Parathyroid adenoma (tissue), 2 donors: ENCODE data around the gene WNT7B.

ENCODE experiments used
- H2AFZ ChIP-seq: fragments of 300-600 bp; sonication (generic); one replicate; pipeline ENCODE4 v1.7.0; 2017; ENCODE audit warnings: antibody characterized with exemption, mild to moderate bottlenecking
- H3K27ac ChIP-seq: fragments of 300-600 bp; sonication (generic); one replicate; pipeline ENCODE4 v1.7.0; 2017
- H3K27me3 ChIP-seq: fragments of 300-600 bp; sonication (generic); one replicate; pipeline ENCODE4 v1.7.0; 2017; ENCODE audit warnings: low read length; ENCODE audit not compliant: control insufficient read depth, insufficient read depth
- H3K36me3 ChIP-seq: fragments of 300-600 bp; sonication (generic); one replicate; pipeline ENCODE4 v1.7.0; 2017; ENCODE audit warnings: low read length; ENCODE audit not compliant: control insufficient read depth, insufficient read depth
- H3K4me1 ChIP-seq: fragments of 300-600 bp; sonication (generic); one replicate; pipeline ENCODE4 v1.7.0; 2017; ENCODE audit warnings: control low read depth
- H3K4me2 ChIP-seq: fragments of 300-600 bp; sonication (generic); one replicate; pipeline ENCODE4 v1.7.0; 2017; ENCODE audit warnings: low read length
- H3K4me3 ChIP-seq: fragments of 300-600 bp; sonication (generic); one replicate; pipeline ENCODE4 v1.7.0; 2017; ENCODE audit warnings: low read depth, low read length
- H3K79me2 ChIP-seq: fragments of 300-600 bp; sonication (generic); one replicate; pipeline ENCODE4 v1.7.0; 2017; ENCODE audit warnings: control low read depth
- H3K9ac ChIP-seq: fragments of 300-600 bp; sonication (generic); one replicate; pipeline ENCODE4 v1.7.0; 2017; ENCODE audit warnings: mild to moderate bottlenecking
- H3K9me3 ChIP-seq: fragments of 300-600 bp; sonication (generic); one replicate; pipeline ENCODE4 v1.7.0; 2017; ENCODE audit warnings: low read length; ENCODE audit not compliant: control insufficient read depth
- CTCF ChIP-seq: fragments of 300-600 bp; sonication (generic); IDR thresholded peaks from one replicate; pipeline ENCODE4 v1.7.0; 2017; ENCODE audit warnings: antibody characterized with exemption, mild to moderate bottlenecking
- donor health status: primary hyperparathyroidism.

Gene WNT7B

DNA sequence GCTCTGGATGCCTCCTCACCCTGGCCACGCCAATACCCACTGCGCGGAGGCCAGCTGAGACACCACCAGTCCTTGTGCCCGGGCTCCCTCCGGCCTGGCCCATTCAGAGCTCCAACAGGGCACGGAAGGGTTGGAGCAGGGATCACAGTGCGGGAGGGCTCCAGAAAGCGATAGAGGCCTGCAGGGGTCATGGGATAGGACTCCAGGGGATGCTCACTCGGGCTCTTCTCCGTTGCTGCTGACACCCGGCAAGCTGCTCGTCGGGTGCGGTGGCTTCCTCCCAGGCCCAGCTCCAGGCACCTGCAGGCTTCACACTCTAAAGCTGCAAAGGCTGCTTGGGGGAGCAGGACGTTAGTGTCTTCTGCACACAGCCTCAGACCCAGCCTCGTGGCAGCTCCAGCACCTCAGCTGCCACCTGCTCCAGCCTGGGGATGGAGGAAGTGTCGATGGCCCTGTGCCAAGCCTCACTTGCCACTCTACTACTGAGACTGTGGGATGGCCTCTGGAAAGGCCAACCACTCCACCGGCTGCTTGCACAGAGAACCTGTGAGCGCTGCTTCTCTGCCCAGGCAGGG, 10.6 kb downstream of the WNT7B start:
- Histone ChIP-seq H3K27me3 (no peaks in the 10 kb centered on the region), H3K36me3 (no peaks in the 10 kb centered on the region), H3K4me2 (no peak overlapping the region), H3K79me2 (no peaks in the 10 kb centered on the region), H3K9me3 (no peaks in the 10 kb centered on the region), H3K9ac (no peak overlapping the region), H3K4me1 (no peaks in the 10 kb centered on the region), H3K4me3 (no peak overlapping the region), H2AFZ (no peak overlapping the region), H3K27ac (no peak overlapping the region)
- no peak for TF ChIP-seq CTCF

- no peak overlapping the region for H3K4me2 ChIP-seq
- no peak for TF ChIP-seq CTCF
- H3K27ac ChIP-seq = no peak overlapping the region
- no peak overlapping the region for H2AFZ ChIP-seq
- no peaks in the 10 kb centered on the region for H3K36me3 ChIP-seq
- H3K4me1 ChIP-seq = no peaks in the 10 kb centered on the region
- H3K79me2 ChIP-seq = no peaks in the 10 kb centered on the region
- no peak overlapping the region for H3K4me3 ChIP-seq
- H3K27me3 ChIP-seq = no peaks in the 10 kb centered on the region
- no peak overlapping the region for H3K9ac ChIP-seq
- no peaks in the 10 kb centered on the region for H3K9me3 ChIP-seq
Observed at GRCh38 chr22:45965563-45965962, 11.4 kb downstream of the WNT7B start.

GRCh38 chr22:45964926-45965527, 11.9 kb downstream of the WNT7B start:
- H3K36me3 ChIP-seq = no peaks in the 10 kb centered on the region
- no peak for TF ChIP-seq CTCF
- no peaks in the 10 kb centered on the region for H3K4me1 ChIP-seq
- H3K4me2 ChIP-seq = no peak overlapping the region
- H3K79me2 ChIP-seq = no peaks in the 10 kb centered on the region
- H3K9me3 ChIP-seq = no peaks in the 10 kb centered on the region
- no peaks in the 10 kb centered on the region for H3K27me3 ChIP-seq
- H3K9ac ChIP-seq = no peak overlapping the region
- no peak overlapping the region for H3K27ac ChIP-seq
- no peak overlapping the region for H2AFZ ChIP-seq
- H3K4me3 ChIP-seq = no peak overlapping the region

DNA sequence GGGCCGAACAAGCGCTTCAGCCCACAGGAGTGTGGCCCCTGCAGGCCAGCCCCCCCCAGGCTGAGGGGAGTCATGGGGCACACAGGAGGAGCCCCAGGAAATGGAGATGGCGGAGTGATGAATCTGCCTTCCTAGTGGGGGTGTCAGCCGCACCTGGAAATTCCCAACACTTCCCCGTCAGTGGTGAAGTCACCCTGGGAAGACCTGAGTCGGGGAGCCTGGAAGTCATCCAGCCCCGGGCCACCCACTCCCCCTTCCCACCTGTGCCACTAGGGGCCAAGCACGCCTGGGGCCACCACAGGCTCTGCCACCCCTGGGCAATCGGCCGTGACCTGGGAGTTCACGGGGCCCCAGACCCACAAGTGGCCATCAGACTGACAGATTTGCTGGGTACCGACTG, 12.6 kb downstream of the WNT7B start:
- TF ChIP-seq CTCF = no peak

GRCh38 chr22:45963821-45964220, 13.1 kb downstream of the WNT7B start:
- Histone ChIP-seq H2AFZ (no peak overlapping the region), H3K9ac (no peak overlapping the region), H3K4me2 (no peak overlapping the region), H3K9me3 (no peaks in the 10 kb centered on the region), H3K4me1 (no peaks in the 10 kb centered on the region), H3K79me2 (no peaks in the 10 kb centered on the region), H3K27me3 (no peaks in the 10 kb centered on the region), H3K4me3 (no peak overlapping the region), H3K36me3 (no peaks in the 10 kb centered on the region), H3K27ac (no peak overlapping the region)
- TF ChIP-seq CTCF = no peak

More for the DNA sequence above, 12.6 kb downstream of the WNT7B start:
- Histone ChIP-seq H3K79me2 (no peaks in the 10 kb centered on the region), H3K27me3 (no peaks in the 10 kb centered on the region), H3K9me3 (no peaks in the 10 kb centered on the region), H2AFZ (no peak overlapping the region), H3K4me3 (no peak overlapping the region), H3K4me1 (no peaks in the 10 kb centered on the region), H3K9ac (no peak overlapping the region), H3K36me3 (no peaks in the 10 kb centered on the region), H3K27ac (no peak overlapping the region), H3K4me2 (no peak overlapping the region)
